Mesodermal cell (in vitro differentiated cells): ENCODE measurements around the gene PAIP1.

Experiments used
- H3K27ac ChIP-seq: 2 replicates; pipeline ENCODE4 v1.7.0; 2013; ENCODE audit warnings: mild to moderate bottlenecking, low read depth, low read length, moderate library complexity; ENCODE audit not compliant: severe bottlenecking
- H3K36me3 ChIP-seq: 2 replicates; pipeline ENCODE4 v1.7.1; 2013; ENCODE audit warnings: mild to moderate bottlenecking, low read length, moderate library complexity; ENCODE audit not compliant: control insufficient read depth, insufficient read depth
- H3K4me1 ChIP-seq: one replicate; pipeline ENCODE4 v1.7.1; 2013; ENCODE audit warnings: mild to moderate bottlenecking, low read length; ENCODE audit not compliant: insufficient read depth, control insufficient read depth, poor library complexity, severe bottlenecking
- H3K4me3 ChIP-seq: 2 replicates; pipeline ENCODE4 v1.7.0; 2013; ENCODE audit warnings: low read length, control low read depth, mild to moderate bottlenecking; ENCODE audit not compliant: insufficient read depth, poor library complexity, severe bottlenecking; ENCODE audit errors: extremely low read depth
- H3K9me3 ChIP-seq: 2 replicates; pipeline ENCODE4 v1.7.1; 2013; ENCODE audit warnings: mild to moderate bottlenecking, low read length, moderate library complexity; ENCODE audit not compliant: control insufficient read depth
- WGBS, 2 experiments: methylation state at CpG; one replicate each; pipeline ENCODE4 v1.1.5; 2013; ENCODE audit warnings: missing lambda C conversion rate in 2 of 2; ENCODE audit not compliant: insufficient coverage in 2 of 2; 5-methylcytosine and 5-hydroxymethylcytosine counted together

PAIP1 gene

GRCh38 chr5:43484106-43484849 lies 72.6 kb downstream of the PAIP1 start:
- H3K36me3 ChIP-seq, result peaks cover 4% of the 10 kb centered on the region
- no peaks in the 10 kb centered on the region for H3K9me3 ChIP-seq
- peaks cover 6% of the 10 kb centered on the region for H3K4me1 ChIP-seq
- H3K27ac ChIP-seq, result peak overlapping the region; percentile 95
- peak overlapping the region; percentile 71 for H3K4me3 ChIP-seq
- WGBS, 2 experiments, result 1 to 2% methylated on average over 17 to 30 of the region's 32 CpGs

- Histone ChIP-seq H3K9me3 (no peaks in the 10 kb centered on the region), H3K27ac (peak within 1 kb of the TSS; percentile 95), H3K4me1 (peaks cover 6% of the 10 kb centered on the region), H3K36me3 (no peaks in the 10 kb centered on the region), H3K4me3 (peak within 1 kb of the TSS; percentile 71)
- WGBS, 2 experiments, result 0% methylated on average over 50 to 57 of the region's 62 CpGs
Measured at GRCh38 chr5:43483298-43484105, 73.4 kb downstream of the PAIP1 start, which contains the start of gene TMEM267. Gene TMEM267 (minus strand): TSS chr5:43483865. CDS start chr5:43453969, 29,896 bp downstream.

GRCh38 chr5:43482490-43483297 lies 74.2 kb downstream of the PAIP1 start:
- H3K27ac ChIP-seq, result peak overlapping the region; percentile 95

More at GRCh38 chr5:43482490-43483297, 74.2 kb downstream of the PAIP1 start:
- no peaks in the 10 kb centered on the region for H3K9me3 ChIP-seq
- H3K36me3 ChIP-seq, result no peaks in the 10 kb centered on the region
- H3K4me1 ChIP-seq, result peaks cover 6% of the 10 kb centered on the region
- WGBS, 2 experiments, result 73 to 80% methylated on average over 1 to 2 of the region's 6 CpGs
- peak overlapping the region; percentile 71 for H3K4me3 ChIP-seq
